GM23248 (cell line): ENCODE data around the gene DENND2D. TPM values are rescaled to one million over a fixed set of nuclear protein-coding genes. Genes with fewer than 3 reads are reported as not detected.

Experiments used
- DNase-seq: peaks from one replicate; pipeline ENCODE4 v3.0.0-alpha.2; 2015
- H2AFZ ChIP-seq: fragments of 200-600 bp; sonication (generic); 2 replicates; pipeline ENCODE4 v1.6.1; 2016; ENCODE audit warnings: antibody characterized with exemption
- H3F3A ChIP-seq: fragments of 200-600 bp; sonication (generic); 2 replicates; pipeline ENCODE4 v1.6.1; 2016; ENCODE audit warnings: mild to moderate bottlenecking, antibody characterized with exemption, mixed run types; ENCODE audit not compliant: insufficient read depth
- H3K27ac ChIP-seq: fragments of 200-600 bp; sonication (generic); 2 replicates; pipeline ENCODE4 v1.5.1; 2016; ENCODE audit warnings: mild to moderate bottlenecking
- H3K27me3 ChIP-seq: fragments of 200-600 bp; sonication (generic); replicated peaks from 2 replicates; pipeline ENCODE4 v1.6.1; 2016; ENCODE audit warnings: mild to moderate bottlenecking; ENCODE audit not compliant: insufficient read depth
- H3K36me3 ChIP-seq: fragments of 200-600 bp; sonication (generic); 2 replicates; pipeline ENCODE4 v1.6.1; 2016; ENCODE audit warnings: low read depth, mild to moderate bottlenecking
- H3K4me1 ChIP-seq: fragments of 200-600 bp; sonication (generic); 2 replicates; pipeline ENCODE4 v1.6.1; 2016; ENCODE audit warnings: mild to moderate bottlenecking; ENCODE audit not compliant: insufficient read depth
- H3K4me2 ChIP-seq: fragments of 200-600 bp; sonication (generic); one replicate; pipeline ENCODE4 v1.6.1; 2016; ENCODE audit warnings: mild to moderate bottlenecking; ENCODE audit not compliant: unreplicated experiment
- H3K4me3 ChIP-seq: fragments of 200-600 bp; sonication (generic); 2 replicates; pipeline ENCODE4 v1.5.1; 2016; ENCODE audit warnings: mild to moderate bottlenecking
- H3K79me2 ChIP-seq: fragments of 200-600 bp; sonication (generic); 2 replicates; pipeline ENCODE4 v1.6.1; 2016; ENCODE audit warnings: mild to moderate bottlenecking; ENCODE audit not compliant: insufficient read depth
- H3K9ac ChIP-seq: fragments of 200-600 bp; sonication (generic); 2 replicates; pipeline ENCODE4 v1.6.1; 2016; ENCODE audit warnings: mild to moderate bottlenecking
- H3K9me2 ChIP-seq: fragments of 200-600 bp; sonication (generic); 2 replicates; pipeline ENCODE4 v1.6.1; 2016; ENCODE audit warnings: mixed run types, mild to moderate bottlenecking, moderate library complexity; ENCODE audit not compliant: insufficient read depth
- H3K9me3 ChIP-seq: fragments of 200-600 bp; sonication (generic); one replicate; pipeline ENCODE4 v1.6.1; 2017; ENCODE audit warnings: low read depth
- H4K20me1 ChIP-seq: fragments of 200-600 bp; sonication (generic); 2 replicates; pipeline ENCODE4 v1.6.0; 2016; ENCODE audit not compliant: insufficient read depth
- EZH2 ChIP-seq: fragments of 200-600 bp; sonication (generic); IDR thresholded peaks from 2 replicates; pipeline ENCODE4 v1.6.1; 2018; ENCODE audit warnings: antibody characterized with exemption, mild to moderate bottlenecking; ENCODE audit not compliant: insufficient read depth, poor library complexity, severe bottlenecking
- EZH2phosphoT487 ChIP-seq: fragments of 200-600 bp; sonication (generic); IDR thresholded peaks from 2 replicates; pipeline ENCODE4 v1.6.1; 2018; ENCODE audit warnings: antibody characterized with exemption, moderate library complexity, mild to moderate bottlenecking, low read depth; ENCODE audit not compliant: insufficient read depth
- WGBS, 2 experiments: methylation state at CpG; one replicate each; pipeline ENCODE4 v1.1.6; 2015 to 2017; ENCODE audit warnings: low lambda C conversion rate in 2 of 2, low coverage in 1 of 2; ENCODE audit errors: missing lambda C conversion rate in 2 of 2; 5-methylcytosine and 5-hydroxymethylcytosine counted together
- in situ Hi-C: fragments of 300-500 bp; cut with MboI; formaldehyde crosslinking; loops from 2 replicates; pipeline ENCODE4 v1.15.0; 2020
- polyA plus RNA-seq: library from polyadenylated mRNA; unstranded; fragments of >200 nt; fragmentation: Nextera tagmentation; extraction: Ambion mirVana; gene quantifications from 2 replicates; pipeline ENCODE4 v1.2.1, GENCODE V29; 2016
- total RNA-seq: library from RNA; depleted of rRNA; stranded (reverse); fragments of >200 nt; shearing (Covaris generic); gene quantifications from 2 replicates; pipeline ENCODE4 v1.2.3, GENCODE V29; 2014

DENND2D gene
- total and polyA plus RNA-seq, 2 experiments from 2014 or later, result 3.7 to 6.6 TPM

GRCh38 chr1:111208921-111209320 is 8.5 kb upstream of the DENND2D start:
- H3K9me3 ChIP-seq, result no peaks in the 10 kb centered on the region
- TF ChIP-seq EZH2, result no peak
- TF ChIP-seq EZH2phosphoT487, result no peak
- no peaks in the 10 kb centered on the region for H3K9me2 ChIP-seq
- no peak overlapping the region for H3K27ac ChIP-seq
- no peak overlapping the region for H3K4me3 ChIP-seq
- no peak overlapping the region for H2AFZ ChIP-seq
- in situ Hi-C loops, result loop anchor here (25.0 kb wide), 1 partner anchor 553 kb away; the partner anchor contains the start of gene DDX20
- H3K9ac ChIP-seq, result no peak overlapping the region
- H3K27me3 ChIP-seq, result no peaks in the 10 kb centered on the region; the same call in 1 of the 2 replicates
- no peaks in the 10 kb centered on the region for H3K4me1 ChIP-seq
- H3K79me2 ChIP-seq, result no peaks in the 10 kb centered on the region
- no peak overlapping the region for H3K4me2 ChIP-seq
- H3F3A ChIP-seq, result peaks cover 7% of the 10 kb centered on the region
- H3K36me3 ChIP-seq, result no peaks in the 10 kb centered on the region
- DNase-seq, result no peak
- H4K20me1 ChIP-seq, result no peaks in the 10 kb centered on the region
- 14 to 38% methylated on average over 1 of the region's 1 CpG for WGBS, 2 experiments

- no peak for TF ChIP-seq EZH2phosphoT487
- TF ChIP-seq EZH2, result no peak
- H3F3A ChIP-seq, result peaks cover 7% of the 10 kb centered on the region
- in situ Hi-C loops, result loop anchor here (25.0 kb wide), 1 partner anchor 557 kb away; the partner anchor contains the start of gene DDX20
- no peak overlapping the region for H3K27ac ChIP-seq
- no peaks in the 10 kb centered on the region for H3K79me2 ChIP-seq
- no peak overlapping the region for H3K4me2 ChIP-seq
- WGBS, 2 experiments, result 30 to 34% methylated on average over 2 of the region's 2 CpGs
- H4K20me1 ChIP-seq, result no peaks in the 10 kb centered on the region
- DNase-seq, result peak; percentile 29
- no peaks in the 10 kb centered on the region; the same call in 1 of the 2 replicates for H3K27me3 ChIP-seq
- H3K4me1 ChIP-seq, result 0 out of 2 replicates have a peak, but pooled peaks cover 3% of the 10 kb centered on the region
- H3K9me3 ChIP-seq, result no peaks in the 10 kb centered on the region
- H3K9me2 ChIP-seq, result no peaks in the 10 kb centered on the region
- H2AFZ ChIP-seq, result no peak overlapping the region
- no peak overlapping the region for H3K9ac ChIP-seq
- H3K4me3 ChIP-seq, result no peak overlapping the region
- no peaks in the 10 kb centered on the region for H3K36me3 ChIP-seq
Measured at GRCh38 chr1:111205714-111206050, 5.2 kb upstream of the DENND2D start.

GRCh38 chr1:111204983-111205713 is 4.7 kb upstream of the DENND2D start:
- H3K9me3 ChIP-seq, result no peaks in the 10 kb centered on the region
- no peaks in the 10 kb centered on the region for H3K36me3 ChIP-seq
- DNase-seq, result no peak
- no peak overlapping the region for H2AFZ ChIP-seq
- no peak overlapping the region for H3K4me2 ChIP-seq
- TF ChIP-seq EZH2 (no peak), EZH2phosphoT487 (no peak)
- H3K27ac ChIP-seq, result no peak overlapping the region
- no peaks in the 10 kb centered on the region; the same call in 1 of the 2 replicates for H3K27me3 ChIP-seq
- WGBS, 2 experiments, result 73 to 74% methylated on average over 9 of the region's 9 CpGs
- peaks cover 7% of the 10 kb centered on the region for H3F3A ChIP-seq
- H3K9me2 ChIP-seq, result no peaks in the 10 kb centered on the region
- no peaks in the 10 kb centered on the region for H3K79me2 ChIP-seq
- no peak overlapping the region for H3K4me3 ChIP-seq
- in situ Hi-C loops, result loop anchor here (25.0 kb wide), 1 partner anchor 557 kb away; the partner anchor contains the start of gene DDX20
- no peaks in the 10 kb centered on the region for H4K20me1 ChIP-seq
- no peak overlapping the region for H3K9ac ChIP-seq
- 0 out of 2 replicates have a peak, but pooled peaks cover 3% of the 10 kb centered on the region for H3K4me1 ChIP-seq

GRCh38 chr1:111204201-111204982 is 3.9 kb upstream of the DENND2D start:
- Histone ChIP-seq H3K9me2 (no peaks in the 10 kb centered on the region), H4K20me1 (no peaks in the 10 kb centered on the region), H3K9ac (peak overlapping the region; percentile 65), H3K27ac (no peak overlapping the region), H3K4me2 (peak overlapping the region; percentile 79), H2AFZ (peak overlapping the region; percentile 84), H3K4me3 (peak overlapping the region; percentile 79), H3K27me3 (no peaks in the 10 kb centered on the region; the same call in 1 of the 2 replicates), H3F3A (peaks cover 7% of the 10 kb centered on the region), H3K4me1 (0 out of 2 replicates have a peak, but pooled peaks cover 3% of the 10 kb centered on the region), H3K9me3 (no peaks in the 10 kb centered on the region), H3K36me3 (no peaks in the 10 kb centered on the region), H3K79me2 (no peaks in the 10 kb centered on the region)
- DNase-seq, result peak; percentile 39
- WGBS, 2 experiments, result 9 to 13% methylated on average over 30 to 52 of the region's 61 CpGs
- no peak for TF ChIP-seq EZH2phosphoT487
- no peak for TF ChIP-seq EZH2
- in situ Hi-C loops, result loop anchor here (25.0 kb wide), 1 partner anchor 558 kb away; the partner anchor contains the start of gene DDX20
